ENCODE data around the gene ZBTB48.

GRCh38 chr1:6545276-6546112, 34.3 kb upstream of the ZBTB48 start:
- TF ChIP-seq, protein P1, sequence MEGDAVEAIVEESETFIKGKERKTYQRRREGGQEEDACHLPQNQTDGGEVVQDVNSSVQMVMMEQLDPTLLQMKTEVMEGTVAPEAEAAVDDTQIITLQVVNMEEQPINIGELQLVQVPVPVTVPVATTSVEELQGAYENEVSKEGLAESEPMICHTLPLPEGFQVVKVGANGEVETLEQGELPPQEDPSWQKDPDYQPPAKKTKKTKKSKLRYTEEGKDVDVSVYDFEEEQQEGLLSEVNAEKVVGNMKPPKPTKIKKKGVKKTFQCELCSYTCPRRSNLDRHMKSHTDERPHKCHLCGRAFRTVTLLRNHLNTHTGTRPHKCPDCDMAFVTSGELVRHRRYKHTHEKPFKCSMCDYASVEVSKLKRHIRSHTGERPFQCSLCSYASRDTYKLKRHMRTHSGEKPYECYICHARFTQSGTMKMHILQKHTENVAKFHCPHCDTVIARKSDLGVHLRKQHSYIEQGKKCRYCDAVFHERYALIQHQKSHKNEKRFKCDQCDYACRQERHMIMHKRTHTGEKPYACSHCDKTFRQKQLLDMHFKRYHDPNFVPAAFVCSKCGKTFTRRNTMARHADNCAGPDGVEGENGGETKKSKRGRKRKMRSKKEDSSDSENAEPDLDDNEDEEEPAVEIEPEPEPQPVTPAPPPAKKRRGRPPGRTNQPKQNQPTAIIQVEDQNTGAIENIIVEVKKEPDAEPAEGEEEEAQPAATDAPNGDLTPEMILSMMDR (IDR thresholded peaks at IDR 0.05 in 4 of 5, conservative IDR thresholded peaks at IDR 0.05 in 1 of 5) = no peak
- no peak for TF ChIP-seq POLR2A (IDR thresholded peaks at IDR 0.05)
